ENCODE measurements around the gene GPN1.
"Not testable (repeated sequence)": the region's sequence is repeated elsewhere in the genome, so short reads cannot be mapped to it uniquely, and the experiment has no call there.

The GPN1 gene

DNA sequence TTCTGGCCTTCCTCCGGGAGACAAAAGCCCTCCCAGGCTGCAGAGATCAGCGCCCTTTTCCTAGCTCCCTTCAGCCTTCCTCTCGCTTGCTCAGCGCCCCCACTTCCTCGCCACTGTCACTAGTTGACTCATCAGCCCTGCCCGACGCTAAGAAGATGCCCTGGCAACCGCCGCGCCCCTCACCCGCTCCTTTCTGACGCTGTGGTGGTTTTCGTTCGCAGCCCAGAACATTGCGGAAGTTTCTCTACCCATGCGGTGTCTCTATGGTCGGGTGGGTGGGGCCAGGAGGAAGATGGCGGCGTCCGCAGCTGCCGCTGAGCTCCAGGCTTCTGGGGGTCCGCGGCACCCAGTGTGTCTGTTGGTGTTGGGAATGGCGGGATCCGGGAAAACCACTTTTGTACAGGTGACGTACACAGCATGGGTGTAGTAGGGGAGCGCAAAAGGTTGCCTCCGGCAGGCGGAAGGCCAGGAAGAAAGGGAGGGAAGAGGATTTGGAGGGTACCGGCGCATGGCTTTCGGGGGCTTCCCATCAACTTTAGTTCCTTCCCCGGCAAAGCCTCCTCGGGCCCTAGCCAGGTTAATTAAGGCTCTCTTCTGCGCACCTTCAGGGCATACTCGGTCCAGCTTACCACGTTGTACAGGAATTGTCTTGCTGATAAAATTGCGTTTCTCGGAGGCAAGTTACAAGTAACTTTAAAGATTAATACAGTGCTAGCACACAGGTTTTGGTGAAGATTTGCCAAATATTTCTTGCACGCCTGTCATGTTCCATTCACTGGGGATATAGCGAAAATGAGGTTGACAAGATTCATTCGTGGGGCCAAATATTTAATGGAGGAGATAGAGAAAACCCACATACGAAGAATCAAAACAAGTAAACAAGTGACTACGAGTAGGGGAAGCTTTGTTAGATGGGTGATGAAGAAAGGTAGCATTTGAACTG lies at the start of gene GPN1, which contains the start of gene CCDC121:
GPN1 (plus strand) TSS at position 284 of the 943 bp plus-strand sequence; CDS start at position 293, 9 bp downstream.
CCDC121 (minus strand) TSS at position 246 of the 943 bp plus-strand sequence. CDS start 1,213 bp downstream, outside the sequence.
- DNase-seq (ENCODE audit: low read depth in 2 of 2), result peak; percentile 95 to 96

DNA sequence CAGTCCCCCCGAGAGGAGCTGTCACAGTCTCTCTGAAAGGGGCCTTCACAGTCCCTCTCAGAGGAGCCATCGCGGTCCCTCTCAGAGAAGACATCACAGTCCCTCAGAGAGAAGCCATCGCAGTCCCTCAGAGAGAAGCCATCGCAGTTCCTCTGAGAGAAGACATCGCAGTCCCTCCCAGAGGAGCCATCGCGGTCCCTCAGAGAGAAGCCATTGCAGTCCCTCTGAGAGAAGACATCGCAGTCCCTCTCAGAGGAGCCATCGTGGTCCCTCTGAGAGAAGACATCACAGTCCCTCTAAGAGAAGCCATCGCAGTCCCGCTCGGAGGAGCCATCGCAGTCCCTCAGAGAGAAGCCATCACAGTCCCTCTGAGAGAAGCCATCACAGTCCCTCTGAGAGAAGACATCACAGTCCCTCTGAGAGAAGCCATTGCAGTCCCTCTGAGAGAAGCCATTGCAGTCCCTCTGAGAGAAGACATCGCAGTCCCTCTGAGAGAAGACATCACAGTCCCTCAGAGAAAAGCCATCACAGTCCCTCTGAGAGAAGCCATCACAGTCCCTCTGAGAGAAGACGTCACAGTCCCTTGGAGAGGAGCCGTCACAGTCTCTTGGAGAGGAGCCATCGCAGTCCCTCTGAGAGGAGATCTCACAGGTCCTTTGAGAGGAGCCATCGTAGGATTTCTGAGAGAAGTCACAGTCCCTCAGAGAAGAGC lies 47.3 kb upstream of the GPN1 start:
- DNase-seq (ENCODE audit: low read depth in 2 of 2), result no peak

DNA sequence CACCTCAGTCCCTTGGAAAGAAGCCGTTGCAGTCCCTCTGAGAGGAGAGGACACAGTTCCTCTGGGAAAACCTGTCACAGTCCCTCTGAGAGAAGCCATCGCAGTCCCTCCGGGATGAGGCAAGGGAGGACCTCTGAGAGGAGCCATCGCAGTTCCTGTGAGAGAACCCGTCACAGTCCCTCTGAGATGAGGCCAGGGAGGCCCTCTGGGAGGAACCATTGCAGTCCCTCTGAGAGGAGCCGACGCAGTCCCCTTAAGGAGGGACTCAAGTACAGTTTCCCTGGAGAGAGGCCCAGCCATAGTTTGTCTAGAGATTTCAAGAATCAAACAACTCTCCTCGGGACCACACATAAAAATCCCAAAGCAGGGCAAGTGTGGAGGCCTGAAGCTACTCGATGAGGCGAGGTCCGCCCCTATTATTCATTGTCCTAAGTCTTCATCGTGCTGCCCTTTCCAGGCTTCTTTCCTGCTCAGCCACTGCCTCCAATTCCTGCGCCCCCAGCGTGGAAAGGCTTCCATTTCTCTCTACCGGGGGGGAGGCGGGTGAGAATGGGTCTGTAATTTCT lies 46.6 kb upstream of the GPN1 start:
- no peak for DNase-seq (ENCODE audit: low read depth in 2 of 2)

DNA sequence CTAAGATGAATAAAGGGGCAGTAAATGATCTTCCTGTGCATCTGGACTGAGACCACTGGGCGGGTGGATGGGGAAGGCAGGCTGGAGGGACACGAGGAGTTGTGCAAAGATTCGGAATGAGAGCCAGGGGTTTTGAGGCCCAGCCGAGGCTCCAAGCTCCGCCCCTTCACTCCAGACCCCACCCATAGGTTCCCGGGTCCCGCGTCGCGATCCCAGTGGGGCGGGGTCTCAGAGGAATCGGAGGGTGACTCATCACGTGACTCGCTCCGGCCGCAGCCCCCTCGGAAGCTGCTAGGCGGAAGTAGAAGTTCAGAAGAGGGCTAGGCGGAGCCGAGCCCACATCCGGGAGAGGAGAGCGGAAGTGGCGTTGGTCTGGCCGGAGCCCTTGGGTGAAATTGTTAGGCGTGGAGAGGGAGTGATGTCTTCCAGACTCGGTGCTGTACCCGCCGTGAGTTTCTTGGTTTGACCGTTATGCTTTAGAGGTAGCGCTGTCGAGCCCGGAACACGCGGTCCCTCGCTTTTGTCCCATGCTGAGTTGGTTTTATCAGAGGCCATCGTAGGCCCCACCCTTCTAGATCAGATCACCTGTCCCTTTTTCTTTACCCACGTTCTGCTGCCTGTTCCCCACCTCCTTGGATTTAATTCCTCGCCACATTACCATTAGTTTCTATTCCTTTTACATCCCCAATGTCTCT lies 46.0 kb upstream of the GPN1 start, which contains the start of gene ZNF512:
ZNF512 (plus strand) TSS at position 348 of the 695 bp plus-strand sequence; CDS start at position 419, 71 bp downstream.
- peak; percentile 82 to 83 for DNase-seq (ENCODE audit: low read depth in 2 of 2)

DNA sequence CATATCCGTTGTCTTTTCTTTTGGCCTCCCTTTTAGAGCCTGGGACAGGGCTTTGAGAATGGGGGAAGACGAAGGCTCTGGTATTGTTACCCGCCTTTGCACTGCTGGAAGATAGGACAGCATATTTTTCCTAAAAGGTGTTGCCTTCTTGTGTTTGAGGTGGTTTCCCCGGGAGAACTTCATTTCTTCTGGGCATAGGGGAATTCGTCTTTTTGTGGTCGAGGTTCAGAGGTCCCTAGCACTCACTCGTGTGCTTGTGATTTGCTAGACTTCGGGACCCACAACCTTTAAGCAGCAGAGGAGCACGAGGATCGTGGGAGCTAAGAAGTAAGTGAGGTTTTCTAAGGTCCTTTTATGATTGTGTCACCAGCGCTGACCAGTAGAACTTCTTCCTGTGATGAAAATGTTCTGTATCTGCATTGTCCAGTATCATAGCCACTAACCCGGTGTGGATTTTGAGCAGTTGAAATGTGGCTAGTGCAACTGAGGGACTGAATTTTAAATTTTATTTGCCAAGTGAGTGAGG lies 45.4 kb upstream of the GPN1 start:
- no peak for DNase-seq (ENCODE audit: low read depth in 2 of 2)

DNA sequence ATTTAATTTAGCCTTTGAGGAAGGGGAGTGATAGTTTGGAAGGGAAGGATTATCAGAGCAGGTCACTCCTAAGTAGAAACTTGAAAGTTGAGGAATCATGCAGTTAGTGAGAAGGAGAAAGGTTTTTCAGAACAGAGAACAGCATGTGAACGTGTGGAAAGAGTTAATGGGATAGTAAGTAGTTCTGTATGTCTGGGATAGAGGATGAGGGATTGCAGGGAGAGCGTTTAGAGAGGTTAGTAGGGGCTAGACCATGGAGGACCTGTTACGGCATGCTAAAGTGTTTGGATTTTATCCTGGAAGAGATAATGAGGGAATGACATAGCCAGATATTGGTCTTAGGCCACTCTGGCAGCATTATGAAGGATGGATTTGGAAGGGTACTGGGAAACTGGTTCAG lies 44.3 kb upstream of the GPN1 start:
- no peak for DNase-seq (ENCODE audit: low read depth in 2 of 2)

DNA sequence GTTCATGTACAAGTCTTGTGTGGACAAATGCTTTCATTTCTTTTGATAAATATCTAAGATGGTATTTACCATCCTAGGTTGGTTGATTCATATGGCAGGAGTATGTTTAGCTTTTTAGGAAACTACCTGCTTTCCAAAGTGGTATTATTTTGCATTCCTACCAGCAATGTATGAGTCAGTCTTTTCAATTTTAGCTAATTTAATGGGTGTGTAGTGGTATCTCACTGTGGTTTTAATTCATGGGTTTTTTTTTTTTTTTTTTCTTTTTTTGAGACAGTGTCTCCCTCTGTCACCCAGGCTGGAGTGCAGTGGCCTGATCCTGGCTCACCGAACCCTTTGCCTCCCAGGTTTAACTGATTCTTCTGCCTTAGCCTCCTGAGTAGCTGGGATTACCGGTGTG lies 41.8 kb upstream of the GPN1 start:
- DNase-seq (ENCODE audit: low read depth in 2 of 2), result no peak

DNA sequence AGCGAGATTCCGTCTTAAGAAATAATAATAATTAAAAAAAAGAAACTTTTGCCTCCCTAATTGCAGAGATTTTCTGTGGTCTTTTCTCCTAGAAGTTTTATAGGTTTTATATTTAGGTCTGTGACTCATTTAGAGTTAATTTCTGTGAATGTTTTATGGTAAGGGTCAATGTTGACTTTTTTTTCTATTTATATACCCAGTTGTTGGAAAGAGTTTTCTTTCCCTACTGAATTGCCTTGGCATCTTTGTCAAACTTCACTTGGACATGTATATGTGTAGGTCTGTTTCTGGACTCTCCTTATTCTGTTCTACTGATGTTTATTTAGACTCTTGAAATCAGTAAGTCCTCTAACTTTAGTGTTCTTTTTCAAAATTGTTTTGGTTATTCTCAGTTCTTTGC lies 40.5 kb upstream of the GPN1 start:
- DNase-seq (ENCODE audit: low read depth in 2 of 2), result no peak

DNA sequence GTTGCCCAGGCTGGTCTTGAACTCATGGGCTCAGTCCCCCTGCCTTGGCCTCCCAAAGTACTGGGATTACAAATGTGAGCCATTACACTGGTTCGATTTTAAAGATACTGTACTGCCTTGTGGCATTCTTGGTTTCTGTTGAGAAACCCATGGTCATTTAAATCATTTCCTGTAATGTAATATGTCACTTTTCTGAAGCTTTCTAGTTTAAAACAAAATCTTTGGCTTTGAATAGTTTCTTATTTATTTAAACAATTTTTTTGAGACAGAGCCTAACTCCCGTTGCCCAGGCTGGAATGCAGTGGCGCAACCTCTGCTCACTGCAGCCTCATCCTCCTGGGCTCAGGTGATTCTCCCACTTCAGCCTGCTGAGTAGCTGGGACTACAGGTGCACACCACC lies 37.1 kb upstream of the GPN1 start:
- no peak for DNase-seq (ENCODE audit: low read depth in 2 of 2)

DNA sequence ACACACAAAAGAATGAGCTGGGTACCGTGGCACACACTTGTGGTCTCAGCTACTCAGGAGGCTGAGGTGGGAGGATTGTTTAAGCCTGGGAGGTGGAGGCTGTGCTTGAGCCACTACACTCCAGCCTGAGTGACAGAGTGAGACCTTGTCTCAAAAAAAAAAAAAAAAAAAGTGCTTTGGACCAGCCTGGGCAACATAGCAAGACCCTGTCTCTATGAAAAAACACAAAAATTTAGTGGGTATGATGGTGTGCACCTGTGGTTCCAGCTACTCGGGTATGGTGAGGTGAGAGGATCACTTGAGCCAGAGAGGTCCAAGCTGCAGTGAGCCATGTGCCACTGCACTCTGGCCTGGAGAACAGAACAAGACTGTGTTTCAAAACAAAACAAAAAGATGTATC lies 35.6 kb upstream of the GPN1 start:
- DNase-seq (ENCODE audit: low read depth in 2 of 2), result no peak

DNA sequence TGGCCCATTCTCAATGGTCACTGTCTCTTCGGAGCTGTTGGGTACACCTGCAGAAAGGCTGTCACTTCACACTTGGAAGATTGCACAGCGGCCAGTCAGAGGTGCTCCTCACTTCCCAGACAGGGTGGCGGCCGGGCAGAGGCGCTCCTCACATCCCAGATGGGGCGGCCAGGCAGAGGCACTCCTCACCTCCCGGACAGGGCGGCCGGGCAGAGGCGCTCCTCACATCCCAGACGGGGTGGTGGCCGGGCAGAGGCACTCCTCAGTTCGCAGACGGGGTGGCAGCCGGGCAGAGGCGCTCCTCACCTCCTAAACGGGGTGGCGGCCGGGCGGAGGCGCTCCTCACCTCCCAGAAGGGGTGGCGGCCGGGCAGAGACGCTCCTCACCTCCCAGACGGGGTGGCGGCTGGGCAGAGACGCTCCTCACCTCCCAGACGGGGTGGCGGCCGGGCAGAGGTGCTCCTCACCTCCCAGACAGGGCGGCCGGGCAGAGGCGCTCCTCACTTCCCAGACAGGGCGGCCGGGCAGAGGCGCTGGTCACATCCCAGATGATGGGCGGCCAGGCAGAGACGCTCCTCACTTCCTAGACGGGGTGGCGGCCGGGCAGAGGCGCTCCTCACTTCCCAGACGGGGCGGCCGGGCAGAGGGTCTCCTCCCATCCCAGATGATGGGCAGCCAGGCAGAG lies 34.7 kb upstream of the GPN1 start:
- not testable (repeated sequence) for DNase-seq (ENCODE audit: low read depth in 2 of 2)

DNA sequence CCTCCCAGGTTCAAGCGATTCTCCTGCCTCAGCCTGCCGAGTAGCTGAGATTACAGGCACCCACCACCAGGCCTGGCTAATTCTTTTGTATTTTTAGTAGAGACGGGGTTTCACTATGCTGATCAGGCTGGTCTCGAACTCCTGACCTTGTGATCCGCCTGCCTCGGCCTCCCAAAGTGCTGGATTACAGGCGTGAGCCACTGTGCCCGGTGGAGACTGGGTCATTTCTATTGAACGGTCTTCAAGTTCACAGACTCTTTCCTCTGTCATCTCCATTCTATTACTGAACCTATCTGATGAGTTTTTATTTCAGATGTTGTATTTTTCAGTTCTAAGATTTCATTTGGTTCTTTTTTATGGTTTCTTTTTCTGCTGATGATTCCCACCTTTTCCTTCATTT lies 33.4 kb upstream of the GPN1 start:
- not testable (repeated sequence) for DNase-seq (ENCODE audit: low read depth in 2 of 2)

DNA sequence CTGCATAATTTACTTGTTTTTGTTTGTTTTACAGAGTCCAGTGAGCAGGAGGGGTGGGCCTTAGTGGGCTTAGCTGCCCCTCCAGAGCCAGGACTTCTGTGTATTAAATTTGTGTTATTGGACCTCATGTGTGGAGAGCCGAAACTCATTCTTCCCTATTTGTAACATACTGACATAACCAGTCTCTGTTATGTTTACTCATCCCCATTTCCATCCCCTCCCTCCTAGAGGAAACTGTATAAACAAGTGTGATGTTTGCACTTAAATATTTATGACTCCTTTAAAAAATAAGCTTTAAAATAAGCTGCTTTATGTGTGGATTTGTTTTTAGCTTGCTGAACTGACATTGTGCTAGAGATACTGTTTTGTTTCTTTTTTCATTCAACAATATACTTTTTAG lies 32.2 kb upstream of the GPN1 start:
- DNase-seq (ENCODE audit: low read depth in 2 of 2), result no peak

DNA sequence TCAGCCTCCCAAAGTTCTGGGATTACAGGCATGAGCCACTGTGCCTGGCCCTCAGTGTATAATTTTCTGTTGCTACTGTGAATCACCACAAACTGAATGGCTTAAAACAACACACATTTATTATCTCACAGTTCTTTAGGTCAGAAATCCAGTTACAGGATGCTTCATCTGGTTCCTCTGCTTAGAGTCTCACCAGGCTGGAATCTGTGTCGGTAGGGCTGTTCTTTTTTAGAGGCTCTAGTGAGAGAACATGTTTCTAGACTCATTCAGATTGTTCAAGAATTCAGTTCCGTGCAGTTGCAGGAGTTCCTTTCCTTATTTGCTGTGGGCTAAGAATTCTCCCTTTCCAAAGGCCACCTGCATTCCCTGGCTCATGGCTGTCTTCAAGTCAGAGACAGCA lies 22.2 kb upstream of the GPN1 start:
- DNase-seq (ENCODE audit: low read depth in 2 of 2), result no peak

DNA sequence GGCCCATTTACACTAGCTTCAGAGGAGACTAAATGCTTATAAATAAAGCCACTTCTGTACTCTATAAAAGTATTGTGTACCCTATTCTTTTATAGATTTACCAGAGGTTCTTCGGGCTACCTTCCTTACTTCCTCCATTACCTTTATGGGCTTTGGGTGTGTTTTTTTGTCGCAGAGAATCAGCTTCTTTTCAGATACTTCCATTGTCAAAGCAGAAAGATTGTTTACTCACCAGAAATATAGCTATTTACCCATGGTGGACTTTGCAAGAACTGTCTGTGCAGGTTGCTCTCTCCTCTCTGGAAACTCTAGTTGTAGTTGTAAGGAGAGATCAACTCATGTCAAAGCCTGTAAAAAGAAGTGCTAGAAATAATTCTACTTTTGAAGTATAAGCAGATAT lies 14.9 kb upstream of the GPN1 start:
- DNase-seq (ENCODE audit: low read depth in 2 of 2), result no peak

DNA sequence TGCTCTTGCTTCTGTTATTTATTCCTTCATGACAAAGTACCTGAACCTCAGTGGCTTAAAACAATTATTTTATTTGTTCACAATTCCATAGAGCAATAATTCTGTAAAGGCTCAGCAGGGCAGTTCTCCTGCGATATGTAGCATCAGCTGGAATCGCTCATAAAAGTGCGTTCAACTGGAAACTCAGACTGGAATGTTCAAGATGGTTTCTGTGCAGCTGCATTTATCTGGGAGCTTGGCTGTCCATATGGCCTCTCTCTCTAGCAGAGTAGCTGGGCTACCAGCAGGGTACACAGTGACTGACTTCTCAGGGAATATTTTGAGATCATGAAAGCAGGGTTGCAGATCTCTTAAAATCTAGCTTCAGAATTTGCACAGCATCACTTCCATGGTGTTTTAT lies 13.5 kb upstream of the GPN1 start:
- DNase-seq (ENCODE audit: low read depth in 2 of 2), result no peak

DNA sequence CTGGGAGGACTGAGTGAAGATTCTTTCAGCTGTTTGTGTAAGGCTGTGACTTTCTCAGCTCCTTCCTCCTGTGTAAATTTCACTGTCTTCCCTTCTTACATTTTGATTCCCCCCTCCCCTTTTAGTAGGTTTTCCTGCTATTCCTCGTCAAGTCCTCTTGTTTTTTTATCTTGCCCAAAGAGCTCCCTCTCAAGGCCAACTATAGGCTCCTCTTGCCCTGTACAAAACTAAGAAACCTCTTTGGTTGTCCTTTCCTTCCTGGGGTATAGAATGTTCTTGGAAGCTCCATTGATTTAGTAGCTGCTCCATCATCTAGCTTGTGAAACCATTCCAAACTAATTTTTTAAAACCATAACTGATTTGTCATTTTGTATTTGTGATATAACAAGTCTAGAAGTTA lies 7.3 kb upstream of the GPN1 start:
- DNase-seq (ENCODE audit: low read depth in 2 of 2), result no peak

DNA sequence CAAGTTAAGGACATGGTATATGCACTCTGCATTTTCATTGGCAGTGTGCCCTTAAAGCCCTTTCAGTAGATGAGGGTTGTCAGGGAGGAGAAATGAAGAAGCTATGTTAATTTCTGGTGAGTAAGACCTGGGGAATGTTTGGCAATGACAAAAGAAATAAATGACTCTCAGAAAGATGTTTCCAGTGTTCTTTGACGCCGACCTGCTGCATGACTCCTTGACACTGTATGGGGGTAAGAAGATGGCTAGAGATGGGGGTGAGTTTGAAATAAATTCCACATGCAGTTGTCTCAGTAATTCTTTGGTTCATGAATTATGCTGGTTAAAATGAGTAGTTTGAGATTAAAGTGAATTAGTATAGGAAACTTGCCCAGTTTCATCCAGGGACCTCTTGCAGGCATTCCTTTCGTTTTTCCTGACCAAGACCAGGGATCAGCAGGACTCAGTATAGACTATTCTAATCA lies 5.9 kb upstream of the GPN1 start:
- no peak for DNase-seq (ENCODE audit: low read depth in 2 of 2)

DNA sequence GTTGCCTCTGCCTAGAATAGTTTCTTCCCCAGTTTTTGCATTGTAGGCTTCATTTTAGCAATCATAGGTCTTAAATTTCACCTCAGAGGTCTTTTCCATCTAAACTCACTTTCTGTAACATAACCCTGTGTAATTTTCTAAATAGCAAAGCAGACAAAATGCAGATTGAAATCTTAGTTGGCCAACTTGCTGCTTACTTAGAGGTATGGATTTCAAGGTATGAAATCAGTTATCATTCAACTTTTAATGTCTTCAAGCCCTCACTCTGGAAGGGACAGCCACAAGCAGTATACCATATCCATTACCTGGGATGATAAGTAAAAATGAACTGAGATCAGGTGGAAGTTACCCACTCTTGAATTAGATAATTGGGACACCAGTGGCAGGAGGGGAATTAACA lies 3.9 kb upstream of the GPN1 start:
- DNase-seq (ENCODE audit: low read depth in 2 of 2), result no peak

DNA sequence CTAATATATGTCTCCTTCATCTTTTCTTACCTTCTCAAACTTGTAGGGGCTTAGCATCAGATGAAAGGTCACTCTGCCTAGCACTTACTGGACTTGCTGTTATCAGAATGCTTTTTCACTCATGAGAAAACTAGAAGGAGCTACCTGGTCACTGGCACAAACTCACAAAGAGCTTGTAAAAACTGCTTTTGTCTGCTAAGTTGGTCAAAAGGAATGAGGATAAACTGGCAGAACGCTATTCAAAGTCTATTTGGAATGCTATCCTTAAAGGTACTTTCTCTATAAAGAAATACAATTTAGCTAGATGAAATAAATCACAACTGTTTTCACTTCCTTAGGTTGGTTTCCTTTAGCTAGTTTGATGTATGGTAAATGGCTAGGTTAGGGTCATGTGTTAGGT lies 2.5 kb upstream of the GPN1 start:
- not testable (repeated sequence) for DNase-seq (ENCODE audit: low read depth in 2 of 2)

DNA sequence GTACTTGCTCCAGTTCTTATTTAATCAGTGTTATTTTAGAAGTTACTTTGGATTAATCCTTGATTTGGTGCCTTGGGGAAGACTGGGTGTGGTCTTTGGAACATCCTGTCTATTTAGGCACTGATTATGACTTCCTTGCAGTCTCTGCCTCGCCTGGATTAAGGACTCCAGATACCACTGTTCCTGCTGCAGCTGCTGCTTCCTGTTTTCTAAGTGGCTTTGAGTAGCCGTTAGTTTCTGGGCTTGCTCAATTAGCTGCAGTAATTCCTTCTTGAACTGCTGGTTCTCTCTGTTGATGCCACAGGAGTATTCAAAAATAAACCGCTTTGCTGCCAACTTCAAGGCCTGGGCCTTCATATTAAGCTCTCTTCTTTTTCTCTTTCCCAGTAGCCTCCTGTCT lies 1.9 kb upstream of the GPN1 start:
- DNase-seq (ENCODE audit: low read depth in 2 of 2), result not testable (repeated sequence)
